Mucosa of descending colon (tissue), 3 donors: ENCODE results near the gene TMEM229A. TPM values are rescaled to one million over a fixed set of nuclear protein-coding genes. Genes with fewer than 3 reads are reported as not detected.

ENCODE experiments used
- ATAC-seq: fragments of 200-7000 bp; cut with Tn5 transposase; one replicate; pipeline ENCODE4 v1.9.1; 2020; ENCODE audit warnings: mild to moderate bottlenecking, moderate library complexity
- DNase-seq, 3 donors: peaks; one replicate each; pipeline ENCODE4 v3.0.0-alpha.2; 2020
- H3K36me3 ChIP-seq: fragments of 200-600 bp; one replicate; pipeline ENCODE4 v1.8.0; 2021; ENCODE audit warnings: low read depth, mild to moderate bottlenecking
- H3K4me1 ChIP-seq: fragments of 200-600 bp; one replicate; pipeline ENCODE4 v1.8.0; 2021; ENCODE audit warnings: low read depth, mild to moderate bottlenecking
- H3K4me3 ChIP-seq: fragments of 200-600 bp; one replicate; pipeline ENCODE4 v1.8.0; 2021; ENCODE audit warnings: mild to moderate bottlenecking
- H3K9me3 ChIP-seq: fragments of 200-600 bp; one replicate; pipeline ENCODE4 v1.8.0; 2021; ENCODE audit warnings: mild to moderate bottlenecking
- CTCF ChIP-seq: fragments of 200-600 bp; IDR thresholded peaks from one replicate; pipeline ENCODE4 v1.8.0; 2022; ENCODE audit warnings: antibody characterized with exemption, mild to moderate bottlenecking
- intact Hi-C, 2 donors: fragments of 100-400 bp; cut with DNase I in 1 of 2; cut with micrococcal nuclease in 1 of 2; formaldehyde crosslinking; loops; one replicate each; pipeline versions ENCODE4 v1.11.0 to v1.11.1; 2022; cut with DNase I, micrococcal nuclease
- total RNA-seq, 3 donors: library from RNA; stranded (reverse); fragmentation: NEBNext Ultra II Directional in 2 of 3; extraction: Animal tissue kit (Norgen Biotek cat#: 25700) in 2 of 3; gene quantifications; one replicate each; pipeline versions ENCODE4 v1.2.1 to v1.2.4, GENCODE V29; 2021 to 2023
- donor health status: DM: no; HTN: no; CAD: no; lungs with moderate emphysema.
- donor health status: DM: no; HTN: no; CAD: no.
- donor health status: DM: no; HTN: yes; CAD: no.

Gene TMEM229A
- total RNA-seq, 3 donors from 2014 or later, result 0.14 to 0.32 TPM; not detected in 1

GRCh38 chr7:123992913-123993518, 39.9 kb downstream of the TMEM229A start:
- DNase-seq (no peak), ATAC-seq (no peak)
- intact Hi-C loops, result no loop called here
- no peak for TF ChIP-seq CTCF
- H3K4me1 ChIP-seq, result no peaks in the 10 kb centered on the region
- H3K4me3 ChIP-seq, result no peak overlapping the region
- no peaks in the 10 kb centered on the region for H3K9me3 ChIP-seq
- no peaks in the 10 kb centered on the region for H3K36me3 ChIP-seq

DNA sequence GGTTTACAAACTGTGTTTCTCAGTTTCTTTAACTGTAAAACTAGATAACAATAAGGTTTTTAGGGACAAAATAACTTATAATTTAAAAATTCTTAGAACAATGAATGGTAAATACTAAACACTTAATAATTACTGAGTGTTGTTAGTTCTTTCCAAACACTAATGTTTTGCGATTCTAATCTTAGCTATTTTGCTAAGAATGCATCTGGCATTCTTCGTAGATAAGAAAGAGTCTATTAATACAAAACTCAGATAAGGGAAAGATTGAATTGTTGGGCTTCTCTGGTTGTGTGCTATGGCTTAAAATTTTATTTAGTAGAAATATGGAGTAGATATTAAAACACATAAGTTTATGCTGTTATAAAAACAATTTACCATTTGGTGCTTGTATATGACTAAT, 45.4 kb downstream of the TMEM229A start:
- DNase-seq (no peak), ATAC-seq (no peak)
- no peak overlapping the region for H3K4me3 ChIP-seq
- TF ChIP-seq CTCF, result no peak
- no peaks in the 10 kb centered on the region for H3K9me3 ChIP-seq
- no peaks in the 10 kb centered on the region for H3K36me3 ChIP-seq
- H3K4me1 ChIP-seq, result no peaks in the 10 kb centered on the region
- intact Hi-C loops, result no loop called here

Other genes with a start within 250 kb of the TMEM229A start
- gene HYAL4, start 187.9 kb downstream of the TMEM229A start, total RNA-seq, result not detected
- gene SPAM1, start 107.8 kb downstream of the TMEM229A start, total RNA-seq, result not detected